ENCODE results near the gene OSBPL7. TPM values are rescaled to one million over a fixed set of nuclear protein-coding genes. Genes with fewer than 3 reads are reported as not detected.
A peak's percentile ranks its signal among the peaks of the same experiment; 100 is the strongest.

Gene OSBPL7
- total RNA-seq, 4 donors from 2014 or later = 1.1 to 4.6 (median 1.6) TPM

GRCh38 chr17:47836601-47837000 lies 15.0 kb upstream of the OSBPL7 start:
- TF ChIP-seq, protein P1, sequence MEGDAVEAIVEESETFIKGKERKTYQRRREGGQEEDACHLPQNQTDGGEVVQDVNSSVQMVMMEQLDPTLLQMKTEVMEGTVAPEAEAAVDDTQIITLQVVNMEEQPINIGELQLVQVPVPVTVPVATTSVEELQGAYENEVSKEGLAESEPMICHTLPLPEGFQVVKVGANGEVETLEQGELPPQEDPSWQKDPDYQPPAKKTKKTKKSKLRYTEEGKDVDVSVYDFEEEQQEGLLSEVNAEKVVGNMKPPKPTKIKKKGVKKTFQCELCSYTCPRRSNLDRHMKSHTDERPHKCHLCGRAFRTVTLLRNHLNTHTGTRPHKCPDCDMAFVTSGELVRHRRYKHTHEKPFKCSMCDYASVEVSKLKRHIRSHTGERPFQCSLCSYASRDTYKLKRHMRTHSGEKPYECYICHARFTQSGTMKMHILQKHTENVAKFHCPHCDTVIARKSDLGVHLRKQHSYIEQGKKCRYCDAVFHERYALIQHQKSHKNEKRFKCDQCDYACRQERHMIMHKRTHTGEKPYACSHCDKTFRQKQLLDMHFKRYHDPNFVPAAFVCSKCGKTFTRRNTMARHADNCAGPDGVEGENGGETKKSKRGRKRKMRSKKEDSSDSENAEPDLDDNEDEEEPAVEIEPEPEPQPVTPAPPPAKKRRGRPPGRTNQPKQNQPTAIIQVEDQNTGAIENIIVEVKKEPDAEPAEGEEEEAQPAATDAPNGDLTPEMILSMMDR (IDR thresholded peaks at IDR 0.05) = no peak
- TF ChIP-seq POLR2A (IDR thresholded peaks at IDR 0.05) = no peak
- H3K4me3 ChIP-seq = no peak overlapping the region
- H3K27ac ChIP-seq = no peak overlapping the region
- no peaks in the 10 kb centered on the region for H3K27me3 ChIP-seq
- intact Hi-C loops (cut with DNase I) = no loop called here
- peaks cover 0 to 35% (median 0%) of the 10 kb centered on the region in 3 donors for H3K36me3 ChIP-seq
- DNase-seq = no peak
- WGBS, 2 donors = 50% methylated on average over 1 of the region's 6 CpGs; no CpG with 5 or more reads in 1 of the 2 donors
- H3K9me3 ChIP-seq = no peaks in the 10 kb centered on the region
- H3K4me1 ChIP-seq = peaks cover 9 to 38% (median 20%) of the 10 kb centered on the region in 3 donors

GRCh38 chr17:47834756-47835155 lies 13.2 kb upstream of the OSBPL7 start:
- intact Hi-C loops (cut with DNase I) = no loop called here
- H3K4me1 ChIP-seq = peaks cover 7 to 37% (median 20%) of the 10 kb centered on the region in 3 donors
- peak overlapping the region in 1 of 4 donors; percentile 27 for H3K27ac ChIP-seq
- peaks cover 0 to 35% (median 0%) of the 10 kb centered on the region in 3 donors for H3K36me3 ChIP-seq
- DNase-seq = no peak
- WGBS, 2 donors = 56 to 66% methylated on average over 5 of the region's 5 CpGs
- no peaks in the 10 kb centered on the region for H3K27me3 ChIP-seq
- H3K9me3 ChIP-seq = no peaks in the 10 kb centered on the region
- no peak overlapping the region for H3K4me3 ChIP-seq
- TF ChIP-seq POLR2A (IDR thresholded peaks at IDR 0.05) = no peak
- TF ChIP-seq, protein P1 (IDR thresholded peaks at IDR 0.05) = no peak

DNA sequence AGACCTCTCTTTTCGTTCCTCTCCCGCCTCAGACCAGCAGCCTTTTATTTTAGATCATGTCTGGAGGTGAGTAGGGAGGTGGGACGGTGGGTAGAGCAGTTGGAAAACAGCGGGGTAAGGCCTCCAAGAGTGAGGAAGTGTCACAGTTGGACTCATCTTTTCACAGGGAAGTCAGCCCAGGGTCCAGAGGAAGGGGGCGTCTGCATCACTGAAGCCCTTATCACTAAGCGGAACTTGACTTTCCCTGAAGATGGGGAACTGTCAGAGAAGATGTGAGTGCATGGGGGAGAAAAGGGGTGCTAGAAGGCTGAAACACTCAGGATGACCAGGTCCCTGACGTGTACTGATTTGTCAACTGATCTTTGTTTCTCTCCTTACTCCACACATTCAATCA lies 10.3 kb upstream of the OSBPL7 start:
- no peak for DNase-seq
- Histone ChIP-seq H3K27me3 (no peaks in the 10 kb centered on the region), H3K27ac (peak overlapping the region in 2 of 4 donors; percentile 86 to 88), H3K36me3 (peaks cover 4 to 36% (median 13%) of the 10 kb centered on the region in 3 donors), H3K4me3 (peak overlapping the region; percentile 66 to 97 (median 79)), H3K4me1 (peaks cover 7 to 29% (median 19%) of the 10 kb centered on the region in 3 donors), H3K9me3 (no peaks in the 10 kb centered on the region)
- 8 to 14% methylated on average over 7 of the region's 7 CpGs for WGBS, 2 donors
- intact Hi-C loops (cut with DNase I) = no loop called here
- TF ChIP-seq, protein P1 (IDR thresholded peaks at IDR 0.05) = no peak
- no peak for TF ChIP-seq POLR2A (IDR thresholded peaks at IDR 0.05)

GRCh38 chr17:47831003-47831933 lies 9.7 kb upstream of the OSBPL7 start, which contains the start of the genes LRRC46 and MRPL10:
TSS of gene LRRC46 (plus strand) at chr17:47831670. CDS start at chr17:47831990, 320 bp downstream.
TSS of gene MRPL10 (minus strand) at chr17:47831541. CDS start at chr17:47831511, 30 bp downstream.
- Histone ChIP-seq H3K9me3 (no peaks in the 10 kb centered on the region), H3K36me3 (peaks cover 11 to 36% (median 20%) of the 10 kb centered on the region in 3 donors), H3K27me3 (no peaks in the 10 kb centered on the region), H3K4me1 (peaks cover 7 to 29% (median 19%) of the 10 kb centered on the region in 3 donors), H3K4me3 (peak within 1 kb of the TSS; percentile 66 to 97 (median 79)), H3K27ac (peak within 1 kb of the TSS; percentile 75 to 88 (median 82))
- DNase-seq = peak; percentile 57
- intact Hi-C loops (cut with DNase I) = no loop called here
- 0 to 1% methylated on average over 33 to 41 of the region's 42 CpGs for WGBS, 2 donors
- peak in 3 of 4 donors; percentile 68 to 87 (median 76) for TF ChIP-seq POLR2A (IDR thresholded peaks at IDR 0.05)
- TF ChIP-seq, protein P1 (IDR thresholded peaks at IDR 0.05) = peak in 3 of 6 experiments; percentile 10 to 57 (median 31)

All from esophagus squamous epithelium (tissue), 5 donors.